Measurements from ENCODE around the gene SGCD.

SGCD gene

GRCh38 chr5:156332245-156332644 lies 5.3 kb downstream of the SGCD start:
- FAIRE-seq: no peak
- no peak for DNase-seq (ENCODE audit: insufficient read length, low spot score)
- TF ChIP-seq POLR2A (IDR thresholded peaks at IDR 0.05; ENCODE audit: low read depth, low read length): no peak

GRCh38 chr5:156339139-156339841 lies 12.3 kb downstream of the SGCD start:
- DNase-seq (ENCODE audit: insufficient read length, low spot score) (no peak), FAIRE-seq (no peak)
- no peak for TF ChIP-seq POLR2A (IDR thresholded peaks at IDR 0.05; ENCODE audit: low read depth, low read length)

GRCh38 chr5:156340893-156341292 lies 13.9 kb downstream of the SGCD start:
- TF ChIP-seq POLR2A (IDR thresholded peaks at IDR 0.05; ENCODE audit: low read depth, low read length): no peak
- DNase-seq (ENCODE audit: insufficient read length, low spot score) (no peak), FAIRE-seq (no peak)

- no peak for DNase-seq (ENCODE audit: insufficient read length, low spot score)
- no peak for TF ChIP-seq POLR2A (IDR thresholded peaks at IDR 0.05; ENCODE audit: low read depth, low read length)
- FAIRE-seq: no peak
These were observed 23.3 kb downstream of the SGCD start for GRCh38 chr5:156350256-156350655.

- FAIRE-seq: no peak
- no peak for DNase-seq (ENCODE audit: insufficient read length, low spot score)
- no peak for TF ChIP-seq POLR2A (IDR thresholded peaks at IDR 0.05; ENCODE audit: low read depth, low read length)
These were observed 24.5 kb downstream of the SGCD start for GRCh38 chr5:156351423-156351822.

GRCh38 chr5:156354571-156354970 lies 27.6 kb downstream of the SGCD start:
- no peak for TF ChIP-seq POLR2A (IDR thresholded peaks at IDR 0.05; ENCODE audit: low read depth, low read length)
- FAIRE-seq (no peak), DNase-seq (ENCODE audit: insufficient read length, low spot score) (no peak)

- DNase-seq (ENCODE audit: insufficient read length, low spot score) (no peak), FAIRE-seq (no peak)
- TF ChIP-seq POLR2A (IDR thresholded peaks at IDR 0.05; ENCODE audit: low read depth, low read length): no peak
These were observed 29.3 kb downstream of the SGCD start for GRCh38 chr5:156356238-156356637.

GRCh38 chr5:156359476-156359875 lies 32.5 kb downstream of the SGCD start:
- DNase-seq (ENCODE audit: insufficient read length, low spot score) (no peak), FAIRE-seq (no peak)
- TF ChIP-seq POLR2A (IDR thresholded peaks at IDR 0.05; ENCODE audit: low read depth, low read length): no peak

GRCh38 chr5:156361436-156362109 lies 34.6 kb downstream of the SGCD start:
- DNase-seq (ENCODE audit: insufficient read length, low spot score) (no peak), FAIRE-seq (no peak)
- no peak for TF ChIP-seq POLR2A (IDR thresholded peaks at IDR 0.05; ENCODE audit: low read depth, low read length)

- DNase-seq (ENCODE audit: insufficient read length, low spot score) (no peak), FAIRE-seq (no peak)
- no peak for TF ChIP-seq POLR2A (IDR thresholded peaks at IDR 0.05; ENCODE audit: low read depth, low read length)
These were observed 36.9 kb downstream of the SGCD start for GRCh38 chr5:156363861-156364260.

GRCh38 chr5:156366521-156366920 lies 39.6 kb downstream of the SGCD start:
- no peak for DNase-seq (ENCODE audit: insufficient read length, low spot score)
- TF ChIP-seq POLR2A (IDR thresholded peaks at IDR 0.05; ENCODE audit: low read depth, low read length): no peak
- no peak for FAIRE-seq

GRCh38 chr5:156367597-156367996 lies 40.6 kb downstream of the SGCD start:
- FAIRE-seq (no peak), DNase-seq (ENCODE audit: insufficient read length, low spot score) (no peak)
- TF ChIP-seq POLR2A (IDR thresholded peaks at IDR 0.05; ENCODE audit: low read depth, low read length): no peak

GRCh38 chr5:156375895-156376495 lies 49.0 kb downstream of the SGCD start:
- DNase-seq (ENCODE audit: insufficient read length, low spot score): no peak
- no peak for TF ChIP-seq POLR2A (IDR thresholded peaks at IDR 0.05; ENCODE audit: low read depth, low read length)
- no peak for FAIRE-seq

- DNase-seq (ENCODE audit: insufficient read length, low spot score): no peak
- TF ChIP-seq POLR2A (IDR thresholded peaks at IDR 0.05; ENCODE audit: low read depth, low read length): no peak
- FAIRE-seq: no peak
These were observed 49.8 kb downstream of the SGCD start for GRCh38 chr5:156376751-156377150.

- DNase-seq (ENCODE audit: insufficient read length, low spot score): no peak
- no peak for TF ChIP-seq POLR2A (IDR thresholded peaks at IDR 0.05; ENCODE audit: low read depth, low read length)
- no peak for FAIRE-seq
These were observed 51.2 kb downstream of the SGCD start for GRCh38 chr5:156378159-156378558.

Data from H54 (cell line).